Tibial nerve (tissue), 4 donors: ENCODE data around the gene LRRC70. TPM values are rescaled to one million over a fixed set of nuclear protein-coding genes. Genes with fewer than 3 reads are reported as not detected.

ENCODE experiments used
- DNase-seq, 2 donors: peaks; one replicate each; pipeline ENCODE4 v3.0.0-alpha.2; 2019; ENCODE audit warnings: low spot score in 2 of 2
- H3K27ac ChIP-seq, 4 donors: fragments of 200-600 bp; sonication (generic) in 3 of 4; one replicate each; pipeline ENCODE4 v1.5.1; 2017 to 2019; ENCODE audit warnings: mild to moderate bottlenecking in 1 of 4
- H3K27me3 ChIP-seq, 2 donors: fragments of 200-600 bp; sonication (generic) in 1 of 2; one replicate each; pipeline versions ENCODE4 v1.5.1 to v1.6.0; 2017 to 2019
- H3K36me3 ChIP-seq, 3 donors: fragments of 200-600 bp; sonication (generic); one replicate each; pipeline ENCODE4 v1.5.1; 2018 to 2019
- H3K4me1 ChIP-seq, 4 donors: fragments of 200-600 bp; sonication (generic) in 3 of 4; one replicate each; pipeline ENCODE4 v1.5.1; 2017 to 2019
- H3K4me3 ChIP-seq, 4 donors: fragments of 200-600 bp; sonication (generic) in 3 of 4; one replicate each; pipeline ENCODE4 v1.5.1; 2017 to 2019; ENCODE audit warnings: mild to moderate bottlenecking in 1 of 4, moderate library complexity in 1 of 4
- H3K9me3 ChIP-seq, 4 donors: fragments of 200-600 bp; sonication (generic) in 3 of 4; one replicate each; pipeline ENCODE4 v1.5.1; 2017 to 2019
- CTCF ChIP-seq, 5 experiments: fragments of 200-600 bp in 3 of 5; fragments of 450-650 bp in 2 of 5; sonication (generic) in 3 of 5; IDR thresholded peaks; one replicate each; pipeline ENCODE4 v1.5.1; 2016 to 2019; ENCODE audit warnings: antibody characterized with exemption in 5 of 5, mild to moderate bottlenecking in 3 of 5, moderate library complexity in 2 of 5
- EP300 ChIP-seq, 2 donors: sonication (generic); formaldehyde crosslinking; IDR thresholded peaks; one replicate each; pipeline ENCODE4 v1.6.1; 2017; ENCODE audit warnings: antibody characterized with exemption in 2 of 2, mild to moderate bottlenecking in 1 of 2
- POLR2A ChIP-seq, 2 donors: fragments of 450-650 bp; IDR thresholded peaks; one replicate each; pipeline ENCODE4 v1.6.1; 2017; ENCODE audit warnings: antibody characterized with exemption in 2 of 2, mild to moderate bottlenecking in 2 of 2, moderate library complexity in 2 of 2
- WGBS, 2 donors: methylation state at CpG; one replicate each; pipeline ENCODE4 v1.1.5; 2018; 5-methylcytosine and 5-hydroxymethylcytosine counted together
- total RNA-seq, 4 donors: library from RNA; depleted of rRNA; stranded (reverse); fragments of >200 nt; gene quantifications; one replicate each; pipeline ENCODE4 v1.1.0, GENCODE V29; 2016

LRRC70 gene
- total RNA-seq, 4 donors from 2014 or later = 4.6 to 7.5 (median 5.7) TPM

- TF ChIP-seq POLR2A (IDR thresholded peaks at IDR 0.05) (no peak), EP300 (IDR thresholded peaks at IDR 0.05) (no peak), CTCF (IDR thresholded peaks at IDR 0.05) (no peak)
- no peaks in the 10 kb centered on the region for H3K27me3 ChIP-seq
- H3K4me1 ChIP-seq = no peaks in the 10 kb centered on the region
- H3K9me3 ChIP-seq = no peaks in the 10 kb centered on the region
- peaks cover 0 to 15% (median 0%) of the 10 kb centered on the region in 3 donors for H3K36me3 ChIP-seq
- H3K27ac ChIP-seq = no peak overlapping the region
- 91 to 96% methylated on average over 1 of the region's 1 CpG for WGBS, 2 donors
- DNase-seq = no peak
- no peak overlapping the region for H3K4me3 ChIP-seq
These were observed 1.1 kb upstream of the LRRC70 start for GRCh38 chr5:62577488-62577887.

GRCh38 chr5:62579761-62580160, 1.1 kb downstream of the LRRC70 start:
- peak overlapping the region in 1 of 4 donors; percentile 11 for H3K4me3 ChIP-seq
- H3K36me3 ChIP-seq = peaks cover 0 to 15% (median 0%) of the 10 kb centered on the region in 3 donors
- DNase-seq = no peak
- H3K4me1 ChIP-seq = no peaks in the 10 kb centered on the region
- no peak for TF ChIP-seq POLR2A (IDR thresholded peaks at IDR 0.05)
- TF ChIP-seq EP300 (IDR thresholded peaks at IDR 0.05) = no peak
- no peak for TF ChIP-seq CTCF (IDR thresholded peaks at IDR 0.05)
- no peaks in the 10 kb centered on the region for H3K9me3 ChIP-seq
- peak overlapping the region in 1 of 4 donors; percentile 33 for H3K27ac ChIP-seq
- WGBS, 2 donors = 82 to 91% methylated on average over 5 of the region's 5 CpGs
- no peaks in the 10 kb centered on the region for H3K27me3 ChIP-seq

GRCh38 chr5:62581836-62582597, 3.4 kb downstream of the LRRC70 start:
- DNase-seq = no peak
- no peak for TF ChIP-seq EP300 (IDR thresholded peaks at IDR 0.05)
- no peak for TF ChIP-seq CTCF (IDR thresholded peaks at IDR 0.05)
- TF ChIP-seq POLR2A (IDR thresholded peaks at IDR 0.05) = no peak
- WGBS, 2 donors = 70 to 73% methylated on average over 8 of the region's 8 CpGs

GRCh38 chr5:62584391-62584790, 5.8 kb downstream of the LRRC70 start:
- Histone ChIP-seq H3K36me3 (peaks cover 0 to 24% (median 0%) of the 10 kb centered on the region in 3 donors), H3K27me3 (no peaks in the 10 kb centered on the region), H3K4me3 (no peak overlapping the region), H3K27ac (no peak overlapping the region), H3K4me1 (peaks cover 0 to 4% (median 0%) of the 10 kb centered on the region in 4 donors), H3K9me3 (no peaks in the 10 kb centered on the region)
- WGBS, 2 donors = 98 to 99% methylated on average over 3 of the region's 3 CpGs
- no peak for TF ChIP-seq EP300 (IDR thresholded peaks at IDR 0.05)
- no peak for TF ChIP-seq POLR2A (IDR thresholded peaks at IDR 0.05)
- no peak for TF ChIP-seq CTCF (IDR thresholded peaks at IDR 0.05)
- no peak for DNase-seq

More at GRCh38 chr5:62581836-62582597, 3.4 kb downstream of the LRRC70 start:
- H3K27ac ChIP-seq = no peak overlapping the region
- no peaks in the 10 kb centered on the region for H3K9me3 ChIP-seq
- peaks cover 0 to 6% (median 0%) of the 10 kb centered on the region in 3 donors for H3K36me3 ChIP-seq
- no peaks in the 10 kb centered on the region for H3K27me3 ChIP-seq
- H3K4me1 ChIP-seq = peaks cover 0 to 4% (median 0%) of the 10 kb centered on the region in 4 donors
- H3K4me3 ChIP-seq = no peak overlapping the region

GRCh38 chr5:62585306-62585705, 6.7 kb downstream of the LRRC70 start:
- H3K27me3 ChIP-seq = no peaks in the 10 kb centered on the region
- TF ChIP-seq POLR2A (IDR thresholded peaks at IDR 0.05) = no peak
- TF ChIP-seq EP300 (IDR thresholded peaks at IDR 0.05) = no peak
- no peak for TF ChIP-seq CTCF (IDR thresholded peaks at IDR 0.05)
- H3K36me3 ChIP-seq = peaks cover 0 to 22% (median 0%) of the 10 kb centered on the region in 3 donors
- 83 to 91% methylated on average over 2 of the region's 2 CpGs for WGBS, 2 donors
- DNase-seq = no peak
- H3K4me3 ChIP-seq = no peak overlapping the region
- H3K4me1 ChIP-seq = peaks cover 0 to 4% (median 0%) of the 10 kb centered on the region in 4 donors
- H3K9me3 ChIP-seq = no peaks in the 10 kb centered on the region
- no peak overlapping the region for H3K27ac ChIP-seq
